Panc1 (cell line): ENCODE measurements around the gene PIGU.

ENCODE experiments used
- POLR2AphosphoS5 ChIP-seq: IDR thresholded peaks from 2 replicates; pipeline ENCODE4 v1.6.1; 2012; ENCODE audit warnings: mild to moderate bottlenecking, low read depth, low read length, moderate library complexity
- SIN3A ChIP-seq: IDR thresholded peaks from 2 replicates; pipeline ENCODE4 v1.6.1; 2012; ENCODE audit warnings: low read depth, mild to moderate bottlenecking, low read length, moderate library complexity, borderline replicate concordance; ENCODE audit not compliant: insufficient read depth
- TCF7L2 ChIP-seq: IDR thresholded peaks from 2 replicates; pipeline ENCODE4 v1.6.1; 2011; ENCODE audit warnings: mild to moderate bottlenecking, low read depth, low read length, inconsistent platforms
- TF ChIP-seq, protein P1 (sequence below): fragments of 450-650 bp; IDR thresholded peaks from 2 replicates; pipeline ENCODE4 v1.5.1; 2017; ENCODE audit warnings: mild to moderate bottlenecking
- TF ChIP-seq, protein P2 (sequence below), 2 experiments: IDR thresholded peaks; 2 replicates each; pipeline ENCODE4 v1.6.1; 2011 to 2012; ENCODE audit warnings: low read depth in 2 of 2, control low read depth in 1 of 2, low read length in 1 of 2, mild to moderate bottlenecking in 1 of 2, moderate library complexity in 1 of 2; ENCODE audit not compliant: insufficient read depth in 1 of 2

DNA sequence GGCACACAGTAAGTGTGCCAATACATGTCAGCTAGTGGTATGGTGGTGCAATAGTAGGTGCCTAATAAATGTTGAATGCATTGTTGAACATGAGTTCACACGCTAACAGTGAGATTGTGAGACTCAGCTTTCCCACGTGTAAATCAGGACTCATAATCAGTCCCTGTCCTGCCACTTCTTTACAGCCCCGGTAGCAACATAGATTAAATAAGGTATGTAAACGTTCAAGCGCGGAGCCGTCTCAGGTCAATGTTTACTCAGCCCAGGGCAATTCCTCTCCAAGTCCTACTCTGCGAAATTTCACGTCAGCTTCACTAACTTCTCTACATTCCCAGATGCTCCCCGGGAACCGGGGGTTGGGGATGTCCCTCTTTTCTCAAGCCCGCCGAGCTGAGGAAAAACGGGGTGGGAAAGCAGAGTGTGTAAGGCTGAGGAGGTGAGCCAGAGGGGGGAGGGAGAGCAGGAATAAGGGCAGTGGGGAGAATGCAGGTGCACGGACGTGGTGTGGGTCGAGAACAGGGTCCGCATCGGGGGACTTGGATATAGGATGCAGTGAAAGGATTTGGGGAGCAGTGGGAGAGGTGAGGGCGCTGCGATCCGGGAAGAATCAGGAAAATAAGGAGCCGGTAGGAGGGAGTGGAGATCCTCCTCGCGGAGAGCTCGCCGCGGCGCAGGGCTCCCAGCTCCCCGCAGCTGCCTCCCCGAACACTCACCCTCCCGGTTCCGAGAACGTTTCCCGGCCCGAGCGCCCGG is 26.7 kb upstream of the PIGU start:
- TF ChIP-seq, protein P1, sequence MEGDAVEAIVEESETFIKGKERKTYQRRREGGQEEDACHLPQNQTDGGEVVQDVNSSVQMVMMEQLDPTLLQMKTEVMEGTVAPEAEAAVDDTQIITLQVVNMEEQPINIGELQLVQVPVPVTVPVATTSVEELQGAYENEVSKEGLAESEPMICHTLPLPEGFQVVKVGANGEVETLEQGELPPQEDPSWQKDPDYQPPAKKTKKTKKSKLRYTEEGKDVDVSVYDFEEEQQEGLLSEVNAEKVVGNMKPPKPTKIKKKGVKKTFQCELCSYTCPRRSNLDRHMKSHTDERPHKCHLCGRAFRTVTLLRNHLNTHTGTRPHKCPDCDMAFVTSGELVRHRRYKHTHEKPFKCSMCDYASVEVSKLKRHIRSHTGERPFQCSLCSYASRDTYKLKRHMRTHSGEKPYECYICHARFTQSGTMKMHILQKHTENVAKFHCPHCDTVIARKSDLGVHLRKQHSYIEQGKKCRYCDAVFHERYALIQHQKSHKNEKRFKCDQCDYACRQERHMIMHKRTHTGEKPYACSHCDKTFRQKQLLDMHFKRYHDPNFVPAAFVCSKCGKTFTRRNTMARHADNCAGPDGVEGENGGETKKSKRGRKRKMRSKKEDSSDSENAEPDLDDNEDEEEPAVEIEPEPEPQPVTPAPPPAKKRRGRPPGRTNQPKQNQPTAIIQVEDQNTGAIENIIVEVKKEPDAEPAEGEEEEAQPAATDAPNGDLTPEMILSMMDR, result no peak
- TF ChIP-seq POLR2AphosphoS5, result no peak
- TF ChIP-seq, protein P2, sequence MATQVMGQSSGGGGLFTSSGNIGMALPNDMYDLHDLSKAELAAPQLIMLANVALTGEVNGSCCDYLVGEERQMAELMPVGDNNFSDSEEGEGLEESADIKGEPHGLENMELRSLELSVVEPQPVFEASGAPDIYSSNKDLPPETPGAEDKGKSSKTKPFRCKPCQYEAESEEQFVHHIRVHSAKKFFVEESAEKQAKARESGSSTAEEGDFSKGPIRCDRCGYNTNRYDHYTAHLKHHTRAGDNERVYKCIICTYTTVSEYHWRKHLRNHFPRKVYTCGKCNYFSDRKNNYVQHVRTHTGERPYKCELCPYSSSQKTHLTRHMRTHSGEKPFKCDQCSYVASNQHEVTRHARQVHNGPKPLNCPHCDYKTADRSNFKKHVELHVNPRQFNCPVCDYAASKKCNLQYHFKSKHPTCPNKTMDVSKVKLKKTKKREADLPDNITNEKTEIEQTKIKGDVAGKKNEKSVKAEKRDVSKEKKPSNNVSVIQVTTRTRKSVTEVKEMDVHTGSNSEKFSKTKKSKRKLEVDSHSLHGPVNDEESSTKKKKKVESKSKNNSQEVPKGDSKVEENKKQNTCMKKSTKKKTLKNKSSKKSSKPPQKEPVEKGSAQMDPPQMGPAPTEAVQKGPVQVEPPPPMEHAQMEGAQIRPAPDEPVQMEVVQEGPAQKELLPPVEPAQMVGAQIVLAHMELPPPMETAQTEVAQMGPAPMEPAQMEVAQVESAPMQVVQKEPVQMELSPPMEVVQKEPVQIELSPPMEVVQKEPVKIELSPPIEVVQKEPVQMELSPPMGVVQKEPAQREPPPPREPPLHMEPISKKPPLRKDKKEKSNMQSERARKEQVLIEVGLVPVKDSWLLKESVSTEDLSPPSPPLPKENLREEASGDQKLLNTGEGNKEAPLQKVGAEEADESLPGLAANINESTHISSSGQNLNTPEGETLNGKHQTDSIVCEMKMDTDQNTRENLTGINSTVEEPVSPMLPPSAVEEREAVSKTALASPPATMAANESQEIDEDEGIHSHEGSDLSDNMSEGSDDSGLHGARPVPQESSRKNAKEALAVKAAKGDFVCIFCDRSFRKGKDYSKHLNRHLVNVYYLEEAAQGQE (IDR thresholded peaks at IDR 0.05; ENCODE audit: insufficient read depth in 1 of 2, low read depth in 2 of 2, low read length in 1 of 2), result no peak
- no peak for TF ChIP-seq TCF7L2
- no peak for TF ChIP-seq SIN3A
